WERI-Rb-1 (cell line): Measurements from ENCODE around the gene CD33.
"Not testable (repeated sequence)": the region's sequence is repeated elsewhere in the genome, so short reads cannot be mapped to it uniquely, and the experiment has no call there.

Experiments
- DNase-seq: peaks from one replicate; pipeline ENCODE4 v3.0.0-alpha.2; 2020
- H3K27ac ChIP-seq: fragments of 250-450 bp; sonication (Bioruptor Pico); 2 replicates; pipeline ENCODE4 v1.5.1; 2020; ENCODE audit warnings: mild to moderate bottlenecking, moderate library complexity
- H3K27me3 ChIP-seq: fragments of 250-450 bp; sonication (Bioruptor Pico); 2 replicates; pipeline ENCODE4 v1.5.1; 2021; ENCODE audit warnings: mild to moderate bottlenecking, low read depth, moderate library complexity; ENCODE audit not compliant: insufficient read depth, severe bottlenecking
- H3K36me3 ChIP-seq: fragments of 250-450 bp; sonication (Bioruptor Pico); 2 replicates; pipeline ENCODE4 v1.5.1; 2020; ENCODE audit warnings: mild to moderate bottlenecking, moderate library complexity
- H3K4me3 ChIP-seq: 2 replicates; pipeline ENCODE4 v1.5.1; 2011; ENCODE audit warnings: low read depth, mild to moderate bottlenecking, control low read depth, low read length
- H3K9me3 ChIP-seq: fragments of 250-450 bp; sonication (Bioruptor Pico); 2 replicates; pipeline ENCODE4 v1.5.1; 2021; ENCODE audit warnings: mild to moderate bottlenecking, moderate library complexity; ENCODE audit not compliant: severe bottlenecking
- CTCF ChIP-seq: IDR thresholded peaks from 2 replicates; pipeline ENCODE4 v1.5.1; 2011; ENCODE audit warnings: low read depth, mild to moderate bottlenecking, control low read depth, inconsistent platforms, low read length

CD33 gene

DNA sequence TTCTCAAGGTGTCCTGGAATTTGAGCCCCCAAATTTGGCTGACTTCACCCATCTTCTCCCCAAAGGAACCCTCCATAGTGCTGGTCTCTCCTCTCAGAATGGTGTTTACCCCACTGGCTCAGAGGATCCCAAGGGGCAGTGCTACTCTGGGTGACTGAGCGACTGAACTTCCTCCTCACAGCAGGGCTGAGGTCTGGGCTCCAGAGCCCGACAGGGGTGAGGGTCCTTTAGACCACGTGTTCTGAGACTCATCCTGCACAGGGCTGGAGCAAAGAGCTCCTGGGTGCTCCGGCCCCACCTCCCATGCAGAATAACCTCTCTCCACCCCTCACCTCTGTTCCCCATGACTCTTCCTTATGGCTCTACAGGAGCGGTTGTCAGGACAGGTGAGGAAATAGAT lies 23.2 kb upstream of the CD33 start:
- no peak for DNase-seq
- no peaks in the 10 kb centered on the region for H3K36me3 ChIP-seq
- H3K27ac ChIP-seq = no peak overlapping the region
- no peak overlapping the region for H3K4me3 ChIP-seq
- no peak for TF ChIP-seq CTCF
- H3K27me3 ChIP-seq = peaks cover 89% of the 10 kb centered on the region
- no peaks in the 10 kb centered on the region for H3K9me3 ChIP-seq

- no peak for DNase-seq
- Histone ChIP-seq H3K9me3 (no peaks in the 10 kb centered on the region), H3K4me3 (no peak overlapping the region), H3K27ac (no peak overlapping the region), H3K36me3 (no peaks in the 10 kb centered on the region), H3K27me3 (peaks cover 91% of the 10 kb centered on the region)
- no peak for TF ChIP-seq CTCF
Observed at GRCh38 chr19:51203916-51204315, 21.0 kb upstream of the CD33 start.

DNA sequence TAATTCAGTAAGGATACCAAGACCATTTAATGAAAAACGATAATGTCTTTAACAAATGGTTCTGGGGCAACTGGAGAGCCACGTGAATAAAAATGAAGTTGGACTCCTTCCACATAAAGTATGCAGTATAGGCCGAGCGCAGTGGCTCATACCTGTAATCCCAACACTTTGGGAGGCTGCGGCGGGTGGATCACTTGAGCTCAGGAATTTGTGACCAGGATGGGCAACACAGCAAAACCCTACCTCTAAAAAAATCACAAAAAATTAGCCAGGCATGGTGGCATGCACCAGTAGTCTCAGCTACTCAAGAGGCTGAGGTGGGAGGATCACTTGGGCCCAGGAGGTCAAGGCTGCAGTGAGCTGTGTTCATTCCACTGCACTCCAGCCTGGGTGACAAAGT lies 20.6 kb upstream of the CD33 start:
- no peak overlapping the region for H3K4me3 ChIP-seq
- no peak for TF ChIP-seq CTCF
- no peaks in the 10 kb centered on the region for H3K36me3 ChIP-seq
- no peak overlapping the region for H3K27ac ChIP-seq
- DNase-seq = no peak
- peaks cover 92% of the 10 kb centered on the region for H3K27me3 ChIP-seq
- no peaks in the 10 kb centered on the region for H3K9me3 ChIP-seq

GRCh38 chr19:51207747-51208146 lies 17.1 kb upstream of the CD33 start:
- Histone ChIP-seq H3K27ac (no peak overlapping the region), H3K9me3 (no peaks in the 10 kb centered on the region), H3K27me3 (peaks cover 89% of the 10 kb centered on the region), H3K4me3 (no peak overlapping the region), H3K36me3 (no peaks in the 10 kb centered on the region)
- TF ChIP-seq CTCF = no peak
- DNase-seq = no peak

GRCh38 chr19:51210191-51210784 lies 14.6 kb upstream of the CD33 start:
- no peak for DNase-seq
- TF ChIP-seq CTCF = no peak
- Histone ChIP-seq H3K27ac (no peak overlapping the region), H3K4me3 (no peak overlapping the region), H3K9me3 (no peaks in the 10 kb centered on the region), H3K27me3 (peaks cover 79% of the 10 kb centered on the region), H3K36me3 (no peaks in the 10 kb centered on the region)

GRCh38 chr19:51210874-51211361 lies 14.0 kb upstream of the CD33 start:
- not testable (repeated sequence) for H3K27ac ChIP-seq
- peaks cover 79% of the 10 kb centered on the region for H3K27me3 ChIP-seq

More at GRCh38 chr19:51210874-51211361, 14.0 kb upstream of the CD33 start:
- not testable (repeated sequence) for H3K36me3 ChIP-seq, DNase-seq, H3K4me3 ChIP-seq, H3K9me3 ChIP-seq
